H1 (cell line): ENCODE data around the gene FAM9B. TPM values are rescaled to one million over a fixed set of nuclear protein-coding genes. Genes with fewer than 3 reads are reported as not detected.

ENCODE experiments used
- CTCF ChIA-PET: fragments of 300-600 bp; sonication (Branson Sonifier 250); formaldehyde crosslinking; loops from one replicate; lab custom pipeline; 2021; ENCODE audit not compliant: partially characterized antibody; lab: Charles Lee
- POLR2A ChIA-PET: fragments of 300-600 bp; sonication (Branson Sonifier 250); formaldehyde crosslinking; loops from one replicate; lab custom pipeline; 2021; ENCODE audit warnings: inconsistent platforms; ENCODE audit not compliant: partially characterized antibody; lab: Charles Lee
- DNase-seq, 2 experiments: peaks; one replicate each; pipeline versions ENCODE4 v3.0.0 to v3.0.0-alpha.2; 2010 to 2022; ENCODE audit warnings: low spot score in 2 of 2, low read depth in 1 of 2, mixed read lengths in 1 of 2
- FAIRE-seq: peaks from 2 replicates; lab custom pipeline; 2011; peaks lifted over from hg19 to GRCh38; lab: Jason Lieb, UNC
- H2AFZ ChIP-seq: 2 replicates; pipeline ENCODE4 v1.8.1; 2012; ENCODE audit warnings: low read length, inconsistent platforms
- H2AK5ac ChIP-seq: 2 replicates; pipeline ENCODE4 v1.6.1; 2013; ENCODE audit warnings: low read depth, low read length
- H2BK120ac ChIP-seq: replicated peaks from 2 replicates; pipeline ENCODE3; 2013; ENCODE audit warnings: low read depth, low read length, inconsistent platforms
- H2BK12ac ChIP-seq: 2 replicates; pipeline ENCODE4 v1.6.1; 2013; ENCODE audit warnings: low read depth, low read length
- H2BK15ac ChIP-seq: 2 replicates; pipeline ENCODE4 v1.6.1; 2013; ENCODE audit warnings: low read length
- H2BK20ac ChIP-seq: 2 replicates; pipeline ENCODE4 v1.6.1; 2013; ENCODE audit warnings: low read length
- H2BK5ac ChIP-seq: 2 replicates; pipeline ENCODE4 v1.6.1; 2013; ENCODE audit warnings: low read depth, low read length
- H3K14ac ChIP-seq: 2 replicates; pipeline ENCODE4 v1.6.1; 2013; ENCODE audit warnings: inconsistent platforms; ENCODE audit not compliant: insufficient read length
- H3K18ac ChIP-seq: 2 replicates; pipeline ENCODE4 v1.6.1; 2013; ENCODE audit warnings: low read length; ENCODE audit errors: extremely low read depth
- H3K23ac ChIP-seq: 2 replicates; pipeline ENCODE4 v1.6.1; 2013; ENCODE audit warnings: inconsistent platforms; ENCODE audit not compliant: insufficient read length
- H3K23me2 ChIP-seq: 2 replicates; pipeline ENCODE4 v1.6.1; 2013; ENCODE audit warnings: low read depth, low read length
- H3K27ac ChIP-seq: 2 replicates; pipeline ENCODE4 v1.6.1; 2011; ENCODE audit warnings: low read depth, low read length, inconsistent platforms
- H3K27me3 ChIP-seq, 4 experiments: replicated peaks in 1 of 4; 1 replicate in 1 of 4; 2 replicates in 3 of 4; pipeline versions ENCODE4 v1.6.1 to v1.8.1; 2011 to 2013; ENCODE audit warnings: low read length in 3 of 4, mild to moderate bottlenecking in 3 of 4, inconsistent platforms in 2 of 4, mixed read lengths in 2 of 4, moderate library complexity in 1 of 4; ENCODE audit not compliant: control insufficient read depth in 3 of 4, insufficient read depth in 3 of 4; ENCODE audit errors: extremely low read depth in 1 of 4
- H3K36me3 ChIP-seq, 4 experiments: 2 replicates each; pipeline versions ENCODE4 v1.6.1 to v1.8.1; 2011 to 2013; ENCODE audit warnings: mild to moderate bottlenecking in 4 of 4, low read length in 3 of 4, moderate library complexity in 2 of 4, control low read depth in 1 of 4, inconsistent platforms in 1 of 4; ENCODE audit not compliant: insufficient read depth in 4 of 4, control insufficient read depth in 2 of 4
- H3K4ac ChIP-seq: replicated peaks from 2 replicates; pipeline ENCODE3; 2013; ENCODE audit warnings: low read length, low read depth, mixed read lengths, inconsistent platforms; ENCODE audit not compliant: insufficient read length
- H3K4me1 ChIP-seq, 4 experiments: replicated peaks in 1 of 4; 1 replicate in 1 of 4; 2 replicates in 3 of 4; pipeline versions ENCODE4 v1.6.1 to v1.8.1; 2011 to 2013; ENCODE audit warnings: low read length in 3 of 4, inconsistent platforms in 2 of 4, mixed read lengths in 1 of 4; ENCODE audit not compliant: insufficient read depth in 4 of 4, control insufficient read depth in 3 of 4
- H3K4me2 ChIP-seq, 2 experiments: 2 replicates each; pipeline versions ENCODE4 v1.6.1 to v1.8.1; 2011 to 2013; ENCODE audit warnings: low read depth in 2 of 2, low read length in 2 of 2, control low read depth in 1 of 2, inconsistent platforms in 1 of 2, mild to moderate bottlenecking in 1 of 2; ENCODE audit not compliant: insufficient read depth in 1 of 2
- H3K4me3 ChIP-seq, 4 experiments: fragments of 200-600, 300-600 bp in 1 of 4; sonication (generic), shearing (Covaris generic), sonication (Bioruptor Twin) in 1 of 4; 2 replicates each; pipeline versions ENCODE4 v1.5.1 to v1.8.1; 2011 to 2016; ENCODE audit warnings: low read length in 4 of 4, low read depth in 3 of 4, control low read depth in 2 of 4, inconsistent platforms in 2 of 4, mild to moderate bottlenecking in 2 of 4, mixed read lengths in 1 of 4, moderate library complexity in 1 of 4; ENCODE audit not compliant: insufficient read depth in 2 of 4; ENCODE audit errors: extremely low read depth in 1 of 4
- H3K56ac ChIP-seq: replicated peaks from 2 replicates; pipeline ENCODE3; 2013; ENCODE audit warnings: low read depth, mild to moderate bottlenecking, mixed read lengths, low read length, inconsistent platforms; ENCODE audit not compliant: insufficient read length
- H3K79me1 ChIP-seq: 2 replicates; pipeline ENCODE4 v1.6.1; 2013; ENCODE audit warnings: low read depth, low read length, control low read depth
- H3K79me2 ChIP-seq, 2 experiments: 2 replicates each; pipeline versions ENCODE4 v1.6.1 to v1.8.1; 2012 to 2013; ENCODE audit warnings: low read length in 2 of 2, mild to moderate bottlenecking in 2 of 2, inconsistent platforms in 1 of 2; ENCODE audit not compliant: insufficient read depth in 2 of 2, control insufficient read depth in 1 of 2
- H3K9ac ChIP-seq, 4 experiments: replicated peaks in 1 of 4; 1 replicate in 1 of 4; 2 replicates in 3 of 4; pipeline versions ENCODE4 v1.6.1 to v1.8.1; 2011 to 2013; ENCODE audit warnings: low read depth in 3 of 4, low read length in 3 of 4, control low read depth in 2 of 4, mild to moderate bottlenecking in 2 of 4, moderate library complexity in 2 of 4, inconsistent platforms in 1 of 4; ENCODE audit errors: extremely low read depth in 1 of 4
- H3K9me3 ChIP-seq, 2 experiments: 2 replicates each; pipeline versions ENCODE4 v1.6.1 to v1.8.1; 2012 to 2013; ENCODE audit warnings: mild to moderate bottlenecking in 2 of 2, moderate library complexity in 2 of 2, control low read depth in 1 of 2, inconsistent platforms in 1 of 2, low read depth in 1 of 2, low read length in 1 of 2, mixed read lengths in 1 of 2; ENCODE audit not compliant: insufficient read depth in 2 of 2
- H4K20me1 ChIP-seq, 2 experiments: replicated peaks in 1 of 2; 2 replicates each; pipeline versions ENCODE3 to v1.8.1; 2011 to 2013; ENCODE audit warnings: inconsistent platforms in 2 of 2, low read length in 2 of 2, mild to moderate bottlenecking in 1 of 2; ENCODE audit not compliant: insufficient read depth in 2 of 2, control insufficient read depth in 1 of 2
- H4K5ac ChIP-seq: 2 replicates; pipeline ENCODE4 v1.6.1; 2013; ENCODE audit warnings: low read length, low read depth, mixed read lengths, inconsistent platforms; ENCODE audit not compliant: insufficient read length
- H4K8ac ChIP-seq: 2 replicates; pipeline ENCODE4 v1.8.0; 2013; ENCODE audit warnings: mild to moderate bottlenecking, moderate library complexity, low read length, inconsistent platforms; ENCODE audit not compliant: insufficient read depth; ENCODE audit errors: extremely low read depth
- H4K91ac ChIP-seq: replicated peaks from 2 replicates; pipeline ENCODE3; 2013; ENCODE audit warnings: low read length, mixed read lengths, inconsistent platforms; ENCODE audit not compliant: insufficient read length
- ASH2L ChIP-seq: fragments of 200-600, 300-600 bp; sonication (generic); IDR thresholded peaks from one replicate; pipeline ENCODE4 v1.7.1; 2017; ENCODE audit warnings: low read length
- BCL11A ChIP-seq, 2 experiments: IDR thresholded peaks; one replicate each; pipeline ENCODE4 v1.6.1; 2011; ENCODE audit warnings: low read depth in 2 of 2, low read length in 2 of 2, mild to moderate bottlenecking in 2 of 2
- CBX5 ChIP-seq: fragments of 300-800, 300-1000 bp; sonication (generic); IDR thresholded peaks from 2 replicates; pipeline ENCODE4 v1.7.1; 2016; ENCODE audit warnings: antibody characterized with exemption, low read length, low read depth
- CTBP2 ChIP-seq: IDR thresholded peaks from 2 replicates; pipeline ENCODE4 v1.7.0; 2011; ENCODE audit warnings: borderline replicate concordance, mild to moderate bottlenecking, moderate library complexity, mixed read lengths, low read length; ENCODE audit not compliant: insufficient read depth, insufficient read length
- JUN ChIP-seq: IDR thresholded peaks from 2 replicates; pipeline ENCODE4 v1.6.1; 2011; ENCODE audit warnings: low read depth, mild to moderate bottlenecking, improper control_type of control experiment, low read length
- KDM4A ChIP-seq: IDR thresholded peaks from one replicate; pipeline ENCODE4 v1.7.1; 2012; ENCODE audit warnings: low read depth, mild to moderate bottlenecking, moderate library complexity, low read length, inconsistent platforms; ENCODE audit not compliant: severe bottlenecking
- MAFK ChIP-seq: IDR thresholded peaks from 2 replicates; pipeline ENCODE4 v1.6.1; 2012; ENCODE audit warnings: low read depth, mild to moderate bottlenecking, improper control_type of control experiment, low read length
- NANOG ChIP-seq: IDR thresholded peaks from 2 replicates; pipeline ENCODE4 v1.6.1; 2011; ENCODE audit warnings: low read length, low read depth, mild to moderate bottlenecking, inconsistent platforms; ENCODE audit not compliant: insufficient read depth, poor library complexity, severe bottlenecking
- SIN3A ChIP-seq, 2 experiments: IDR thresholded peaks in 1 of 2; conservative IDR thresholded peaks in 1 of 2; 2 replicates each; pipeline ENCODE4 v1.6.1; 2011 to 2012; ENCODE audit warnings: low read length in 2 of 2, improper control_type of control experiment in 1 of 2, low read depth in 1 of 2, mild to moderate bottlenecking in 1 of 2
- SP2 ChIP-seq: IDR thresholded peaks from 2 replicates; pipeline ENCODE4 v1.6.1; 2012; ENCODE audit warnings: mild to moderate bottlenecking, low read length, inconsistent platforms
- TEAD4 ChIP-seq: IDR thresholded peaks from 2 replicates; pipeline ENCODE4 v1.6.1; 2012; ENCODE audit warnings: low read depth, low read length, inconsistent platforms, mixed read lengths
- WGBS, 2 experiments: shearing (Covaris generic) in 1 of 2; methylation state at CpG; one replicate each; pipeline versions ENCODE4 v1.1.6 to v1.1.7; 2013 to 2015; ENCODE audit warnings: low lambda C conversion rate in 2 of 2, mixed read lengths in 2 of 2, inconsistent platforms in 1 of 2, low coverage in 1 of 2, missing lambda C conversion rate in 1 of 2; ENCODE audit not compliant: insufficient replicate concordance in 2 of 2, insufficient coverage in 1 of 2, insufficient read length in 1 of 2; ENCODE audit errors: extremely low coverage in 1 of 2, missing lambda C conversion rate in 1 of 2; 5-methylcytosine and 5-hydroxymethylcytosine counted together
- polyA plus RNA-seq, 7 experiments: library from polyadenylated mRNA; depleted of rRNA in 3 of 7; stranded (reverse) in 5 of 7; unstranded in 2 of 7; fragments of >200 nt in 5 of 7; fragments of 200-250 nt in 2 of 7; gene quantifications; 1 replicate in 5 of 7; 2 replicates in 1 of 7; 4 replicates in 1 of 7; pipeline versions ENCODE4 v1.2.1 to v1.2.3, GENCODE V29; 2011 to 2013; ENCODE audit warnings: missing spikeins in 2 of 7, mixed read lengths in 2 of 7
- total RNA-seq: library from RNA; stranded (reverse); fragmentation: NEBNext Ultra II Directional; extraction: Animal tissue kit (Norgen Biotek cat#: 25700); gene quantifications from 2 replicates; pipeline ENCODE4 v1.2.1, GENCODE V29; 2021

Gene FAM9B
- total and polyA plus RNA-seq, 2 of the 8 experiments (the other 6 are each of a cell fraction or from before 2014, with no cell fraction given), result not detected

- Histone ChIP-seq H3K9ac (no peak overlapping the region), H2BK20ac (no peak overlapping the region), H2BK15ac (no peak overlapping the region), H3K79me2 (no peaks in the 10 kb centered on the region), H2BK120ac (no peak overlapping the region), H2BK5ac (no peak overlapping the region), H3K18ac (no peak overlapping the region), H3K4me1 (no peaks in the 10 kb centered on the region), H4K91ac (no peak overlapping the region), H4K5ac (no peak overlapping the region), H3K27ac (no peak overlapping the region), H3K79me1 (no peaks in the 10 kb centered on the region), H3K23me2 (no peaks in the 10 kb centered on the region), H2AFZ (no peak overlapping the region), H4K20me1 (no peaks in the 10 kb centered on the region), H2BK12ac (no peak overlapping the region), H3K14ac (no peak overlapping the region), H3K56ac (no peak overlapping the region), H3K4ac (no peak overlapping the region), H3K27me3 (no peaks in the 10 kb centered on the region), H2AK5ac (no peak overlapping the region), H4K8ac (no peak overlapping the region), H3K9me3 (no peaks in the 10 kb centered on the region), H3K4me3 (no peak overlapping the region), H3K4me2 (no peak overlapping the region), H3K36me3 (no peaks in the 10 kb centered on the region), H3K23ac (no peak overlapping the region)
- POLR2A ChIA-PET, result no interaction called here
- FAIRE-seq (no peak), DNase-seq (no peak)
- CTCF ChIA-PET, result no interaction called here
- 94% methylated on average over 2 of the region's 5 CpGs; no CpG with 5 or more reads in 1 of the 2 experiments for WGBS, 2 experiments
- TF ChIP-seq JUN (no peak), MAFK (no peak), CTBP2 (no peak), SP2 (no peak), NANOG (no peak), ASH2L (no peak), TEAD4 (no peak), SIN3A (conservative IDR thresholded peaks at IDR 0.05 in 1 of 2, IDR thresholded peaks at IDR 0.05 in 1 of 2; ENCODE audit: low read depth in 1 of 2, low read length in 2 of 2) (no peak), KDM4A (no peak), BCL11A (IDR thresholded peaks at IDR 0.05; ENCODE audit: low read depth in 2 of 2, low read length in 2 of 2) (no peak), CBX5 (no peak)
Observed at GRCh38 chrX:9069573-9069972, 35.6 kb upstream of the FAM9B start.
